Esophagus (tissue), 2 donors: Measurements from ENCODE around the gene MCTP2. TPM values are rescaled to one million over a fixed set of nuclear protein-coding genes. Genes with fewer than 3 reads are reported as not detected.

ENCODE experiments used
- H3K27ac ChIP-seq, 2 donors: one replicate each; pipeline ENCODE4 v1.5.1; 2013; ENCODE audit warnings: low read depth in 2 of 2, mild to moderate bottlenecking in 2 of 2, inconsistent platforms in 1 of 2, low read length in 1 of 2, moderate library complexity in 1 of 2
- H3K27me3 ChIP-seq, 2 donors: one replicate each; pipeline ENCODE4 v1.6.1; 2013; ENCODE audit warnings: low read length in 2 of 2, control low read depth in 1 of 2, mild to moderate bottlenecking in 1 of 2; ENCODE audit not compliant: insufficient read depth in 2 of 2, control insufficient read depth in 1 of 2
- H3K36me3 ChIP-seq, 2 donors: one replicate each; pipeline ENCODE4 v1.6.1; 2013; ENCODE audit warnings: low read length in 1 of 2; ENCODE audit not compliant: control insufficient read depth in 2 of 2, insufficient read depth in 2 of 2
- H3K4me1 ChIP-seq, 2 donors: one replicate each; pipeline ENCODE4 v1.6.1; 2013; ENCODE audit warnings: low read length in 1 of 2; ENCODE audit not compliant: control insufficient read depth in 2 of 2, insufficient read depth in 2 of 2
- H3K4me3 ChIP-seq, 2 donors: one replicate each; pipeline ENCODE4 v1.5.1; 2013; ENCODE audit warnings: low read length in 2 of 2, mild to moderate bottlenecking in 2 of 2, low read depth in 1 of 2, moderate library complexity in 1 of 2
- H3K9me3 ChIP-seq, 2 donors: one replicate each; pipeline ENCODE4 v1.6.1; 2013; ENCODE audit warnings: mild to moderate bottlenecking in 2 of 2, low read depth in 1 of 2, low read length in 1 of 2, moderate library complexity in 1 of 2; ENCODE audit not compliant: control insufficient read depth in 2 of 2, insufficient read depth in 1 of 2
- WGBS, 2 donors: extraction: QIAGEN DNeasy Blood & Tissue Kit; methylation state at CpG; one replicate each; pipeline ENCODE4 v1.1.7; 2013; 5-methylcytosine and 5-hydroxymethylcytosine counted together
- polyA plus RNA-seq, 2 donors: library from polyadenylated mRNA; stranded (reverse); fragments of 200-250 nt; gene quantifications; one replicate each; pipeline ENCODE4 v1.2.3, GENCODE V29; 2013
- donor health status: healthy with polysubstance abuse.
- donor health status: Bipolar disorder and iron deficiency.

The MCTP2 gene
- polyA plus RNA-seq, 2 donors: 2.4 to 2.5 TPM

DNA sequence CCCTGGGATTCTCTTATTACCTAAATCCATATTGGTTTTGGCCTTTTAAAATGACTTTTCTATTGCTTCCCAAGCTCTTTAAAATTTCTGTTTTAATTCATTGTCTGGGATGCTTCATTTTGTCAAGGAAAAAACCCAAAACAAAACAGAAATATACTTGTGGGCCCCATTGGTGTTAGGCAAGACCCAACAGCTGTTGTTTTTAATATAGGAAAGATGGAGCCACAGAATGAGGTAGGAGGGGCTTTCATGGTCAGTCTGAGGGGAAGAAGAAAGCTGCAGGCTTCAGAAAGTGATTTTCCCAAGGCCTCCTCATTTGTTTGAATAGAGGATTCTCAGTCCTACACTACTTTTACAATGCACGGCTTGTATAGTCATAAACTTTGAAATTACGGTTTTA lies 180.5 kb downstream of the MCTP2 start:
- H3K9me3 ChIP-seq: no peaks in the 10 kb centered on the region
- no peak overlapping the region for H3K4me3 ChIP-seq
- no peaks in the 10 kb centered on the region for H3K4me1 ChIP-seq
- 89 to 95% methylated on average over 2 of the region's 2 CpGs for WGBS, 2 donors
- H3K36me3 ChIP-seq: peaks cover 0 to 3% of the 10 kb centered on the region in 2 donors
- no peak overlapping the region for H3K27ac ChIP-seq
- H3K27me3 ChIP-seq: no peaks in the 10 kb centered on the region

DNA sequence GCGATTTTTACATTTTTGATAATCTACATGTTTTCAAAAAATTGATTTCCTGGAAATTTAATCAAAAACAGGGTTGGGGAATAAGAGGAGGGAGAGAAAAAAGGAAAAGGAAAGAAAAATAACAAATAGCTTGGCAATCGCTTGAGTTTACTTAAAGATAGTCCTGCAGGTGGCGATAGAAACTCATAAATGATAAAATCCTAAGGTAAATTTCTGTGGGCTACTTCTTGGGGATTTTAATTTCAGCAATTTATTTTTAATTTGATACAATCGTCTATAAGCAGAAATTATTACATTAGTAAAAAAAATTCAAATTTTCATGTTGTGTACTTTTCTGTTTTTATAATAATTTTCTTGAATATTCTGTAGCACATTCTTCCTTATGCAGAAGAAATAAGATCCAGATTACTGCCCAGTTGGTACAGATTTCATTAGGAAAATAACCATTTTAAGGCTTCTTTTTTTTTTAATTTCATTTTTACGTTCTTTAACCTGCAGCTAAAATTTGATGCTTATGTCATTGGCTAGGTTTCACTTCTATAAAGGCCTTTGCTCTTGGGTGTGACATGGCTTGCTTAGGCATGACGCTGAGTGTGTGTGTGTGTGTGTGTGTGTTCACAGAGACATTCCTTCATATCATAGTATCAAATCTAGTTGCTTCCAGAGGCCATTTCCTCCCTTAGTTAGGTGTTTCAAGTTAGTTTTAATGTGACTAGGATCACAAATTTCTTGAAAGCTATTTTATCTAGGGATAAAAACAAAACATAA lies 181.8 kb downstream of the MCTP2 start:
- Histone ChIP-seq H3K36me3 (peaks cover 0 to 3% of the 10 kb centered on the region in 2 donors), H3K27me3 (no peaks in the 10 kb centered on the region), H3K27ac (no peak overlapping the region), H3K4me3 (no peak overlapping the region), H3K9me3 (no peaks in the 10 kb centered on the region), H3K4me1 (no peaks in the 10 kb centered on the region)
- 35 to 38% methylated on average over 6 of the region's 6 CpGs for WGBS, 2 donors

DNA sequence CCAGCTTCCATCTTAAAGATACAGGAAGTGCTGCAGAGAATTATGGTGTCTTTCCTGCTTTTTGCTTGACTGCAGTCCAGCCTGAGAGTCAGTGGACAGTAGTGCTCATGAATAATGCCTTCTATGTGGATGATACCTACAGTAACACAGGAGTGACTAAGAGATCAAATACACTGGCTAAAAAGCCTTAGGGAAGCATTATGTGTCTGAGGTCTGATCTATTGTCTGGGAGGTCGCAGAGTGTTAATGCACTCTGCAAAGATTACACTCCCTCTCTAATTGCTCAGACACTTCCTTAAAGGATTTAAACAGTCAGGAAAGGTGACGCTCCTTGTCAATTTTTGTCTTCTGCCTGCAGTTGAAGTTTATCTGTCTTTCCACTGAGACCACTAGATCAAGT lies 183.6 kb downstream of the MCTP2 start:
- H3K27me3 ChIP-seq: no peaks in the 10 kb centered on the region
- H3K4me1 ChIP-seq: no peaks in the 10 kb centered on the region
- no peaks in the 10 kb centered on the region for H3K9me3 ChIP-seq
- H3K4me3 ChIP-seq: no peak overlapping the region
- H3K27ac ChIP-seq: no peak overlapping the region
- no peaks in the 10 kb centered on the region for H3K36me3 ChIP-seq
- 73% methylated on average over 2 of the region's 2 CpGs for WGBS, 2 donors

DNA sequence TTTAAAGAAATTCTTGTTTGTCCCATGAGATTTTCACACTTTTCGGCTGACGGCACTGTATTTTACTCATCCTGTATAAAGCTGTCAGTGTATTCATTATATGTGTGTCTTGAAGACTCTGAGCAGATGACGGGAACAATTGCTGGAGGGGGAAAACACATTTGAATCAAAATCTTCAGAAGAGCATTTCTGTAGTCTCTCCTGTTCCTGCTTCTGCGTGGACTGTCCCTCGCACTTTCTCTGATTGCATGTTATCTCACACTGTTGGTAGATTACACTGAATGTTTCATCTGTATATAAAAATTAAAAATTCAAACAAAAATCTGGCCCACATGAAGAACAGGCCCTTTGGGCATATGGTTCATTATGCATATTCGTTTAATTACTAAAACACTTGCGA lies 184.9 kb downstream of the MCTP2 start:
- H3K4me1 ChIP-seq: no peaks in the 10 kb centered on the region
- no peak overlapping the region for H3K27ac ChIP-seq
- 93 to 94% methylated on average over 7 of the region's 7 CpGs for WGBS, 2 donors
- H3K27me3 ChIP-seq: no peaks in the 10 kb centered on the region
- H3K4me3 ChIP-seq: no peak overlapping the region
- H3K36me3 ChIP-seq: no peaks in the 10 kb centered on the region
- H3K9me3 ChIP-seq: no peaks in the 10 kb centered on the region

DNA sequence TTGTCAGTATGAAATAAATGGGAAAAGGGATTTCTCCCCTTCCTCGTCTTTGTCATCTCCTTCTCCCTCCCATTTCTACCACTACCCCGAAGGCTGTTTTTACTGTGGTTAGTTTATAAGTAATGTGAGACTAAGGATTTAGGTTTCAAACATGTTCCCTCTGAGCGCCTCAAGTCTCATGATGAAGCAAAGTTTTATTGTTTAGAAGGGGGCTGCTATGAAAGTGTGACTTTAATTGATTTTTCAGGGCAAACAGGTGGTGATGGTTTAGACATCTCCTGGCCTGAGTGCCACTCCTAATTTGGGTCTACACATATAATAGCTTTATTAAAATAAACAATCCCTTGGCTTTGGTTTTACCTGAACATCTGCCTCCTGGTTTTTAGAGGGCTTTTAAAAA lies 185.5 kb downstream of the MCTP2 start:
- 84 to 93% methylated on average over 3 of the region's 3 CpGs for WGBS, 2 donors
- no peaks in the 10 kb centered on the region for H3K4me1 ChIP-seq

DNA sequence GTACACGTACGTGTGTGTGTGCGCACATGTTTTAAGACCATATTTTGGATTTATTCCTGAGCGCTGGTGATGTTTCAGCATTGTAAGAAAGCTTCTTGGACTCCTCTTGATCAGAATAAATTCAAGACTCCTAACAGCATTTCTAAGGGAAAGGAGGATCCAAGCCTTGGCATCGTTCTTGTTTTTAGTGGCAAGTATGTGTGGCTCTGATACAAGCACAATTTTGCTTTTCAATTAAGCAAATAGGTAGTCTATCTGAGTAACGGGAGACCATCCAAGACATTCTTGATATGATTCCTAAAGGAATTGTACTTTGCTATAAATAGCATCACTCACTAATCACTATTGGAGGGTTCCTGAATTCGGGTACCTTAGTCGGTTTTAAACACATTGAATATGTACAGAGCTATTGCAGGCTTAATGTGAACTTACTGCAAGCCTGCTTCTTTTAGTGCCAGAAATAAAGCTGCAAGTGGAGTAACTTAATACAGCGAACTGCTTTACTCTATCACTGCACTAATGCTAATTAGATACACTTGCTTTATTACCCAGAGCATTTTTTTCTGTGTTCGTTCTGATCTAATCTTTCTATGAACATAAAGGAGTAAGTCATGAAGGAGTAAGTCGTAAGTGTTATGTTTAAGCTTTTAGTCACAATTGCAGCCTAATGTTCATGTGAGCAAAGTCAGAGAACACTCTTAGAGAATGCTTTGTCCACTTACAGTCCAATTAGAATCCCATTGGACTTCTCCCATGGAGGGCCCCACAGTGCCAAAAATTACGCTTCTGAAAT lies 186.3 kb downstream of the MCTP2 start:
- Histone ChIP-seq H3K27ac (no peak overlapping the region), H3K4me1 (no peaks in the 10 kb centered on the region), H3K4me3 (no peak overlapping the region), H3K9me3 (no peaks in the 10 kb centered on the region), H3K27me3 (no peaks in the 10 kb centered on the region), H3K36me3 (no peaks in the 10 kb centered on the region)
- WGBS, 2 donors: 77 to 79% methylated on average over 12 of the region's 12 CpGs

More for the DNA sequence above, 185.5 kb downstream of the MCTP2 start:
- H3K9me3 ChIP-seq: no peaks in the 10 kb centered on the region
- no peaks in the 10 kb centered on the region for H3K27me3 ChIP-seq
- H3K36me3 ChIP-seq: no peaks in the 10 kb centered on the region
- H3K27ac ChIP-seq: no peak overlapping the region
- H3K4me3 ChIP-seq: no peak overlapping the region

DNA sequence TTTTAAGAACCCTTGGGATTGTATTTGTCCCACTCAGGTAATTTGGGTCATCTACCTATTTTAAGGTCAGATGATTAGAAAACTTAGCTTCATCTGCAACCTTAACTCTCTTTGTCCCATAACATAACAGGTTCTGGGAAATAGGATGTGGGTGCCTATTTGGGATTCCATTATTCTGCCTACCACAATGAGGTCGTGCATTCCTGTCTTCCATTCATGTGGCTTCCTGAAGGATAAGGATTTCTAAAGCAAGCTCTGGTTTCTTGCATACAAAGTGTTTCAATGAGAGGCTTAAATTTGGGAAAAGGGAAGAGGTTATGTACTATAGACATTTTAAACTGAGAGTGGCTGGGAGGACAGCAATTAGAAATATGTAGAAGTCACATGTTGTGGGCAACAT lies 190.3 kb downstream of the MCTP2 start:
- no peaks in the 10 kb centered on the region for H3K27me3 ChIP-seq
- WGBS, 2 donors: 74 to 77% methylated on average over 1 of the region's 1 CpG
- H3K36me3 ChIP-seq: no peaks in the 10 kb centered on the region
- H3K4me1 ChIP-seq: no peaks in the 10 kb centered on the region
- no peak overlapping the region for H3K4me3 ChIP-seq
- H3K27ac ChIP-seq: no peak overlapping the region
- H3K9me3 ChIP-seq: no peaks in the 10 kb centered on the region

DNA sequence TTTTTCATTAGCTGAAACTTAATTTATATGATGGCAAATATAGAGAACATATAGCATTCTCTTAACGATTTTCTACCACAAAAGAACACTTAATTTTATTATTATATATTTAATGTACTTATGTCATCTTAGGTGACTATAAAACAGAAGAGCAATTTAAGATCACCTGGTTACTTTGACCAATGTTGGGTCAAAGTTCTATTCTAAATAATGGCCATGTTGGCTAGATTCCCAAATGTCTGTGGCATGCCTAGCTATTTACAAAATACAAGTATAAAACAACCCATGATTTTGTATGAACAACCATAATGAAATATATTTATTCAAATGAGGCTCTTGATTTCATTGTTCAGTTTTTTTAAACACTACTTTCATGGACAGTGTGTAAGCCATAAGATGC lies 200.9 kb downstream of the MCTP2 start:
- no peaks in the 10 kb centered on the region for H3K9me3 ChIP-seq
- WGBS, 2 donors: 76 to 85% methylated on average over 1 of the region's 1 CpG
- no peak overlapping the region for H3K27ac ChIP-seq
- H3K36me3 ChIP-seq: no peaks in the 10 kb centered on the region
- no peak overlapping the region for H3K4me3 ChIP-seq
- H3K27me3 ChIP-seq: no peaks in the 10 kb centered on the region
- H3K4me1 ChIP-seq: no peaks in the 10 kb centered on the region

DNA sequence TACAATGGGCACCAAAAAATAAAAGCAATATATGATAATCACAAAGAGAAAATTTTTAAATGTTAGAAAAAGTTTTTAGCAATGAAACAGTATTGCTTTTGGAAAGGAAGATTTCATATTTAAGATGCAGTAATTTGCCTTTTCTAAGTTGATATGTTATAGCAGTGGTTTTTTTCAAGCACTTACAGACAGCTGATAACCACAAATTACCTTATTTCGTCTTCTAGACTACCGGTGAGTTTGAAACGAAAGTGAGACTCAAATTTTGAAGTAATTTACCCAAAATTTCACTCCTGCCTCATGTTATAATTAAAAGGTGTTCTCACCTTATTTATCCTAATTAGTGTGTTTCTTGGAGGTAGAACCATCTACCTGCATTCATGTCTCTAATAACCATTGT lies 207.8 kb downstream of the MCTP2 start:
- H3K4me3 ChIP-seq: no peak overlapping the region
- H3K27me3 ChIP-seq: no peaks in the 10 kb centered on the region
- no peaks in the 10 kb centered on the region for H3K36me3 ChIP-seq
- H3K9me3 ChIP-seq: no peaks in the 10 kb centered on the region
- no peaks in the 10 kb centered on the region for H3K4me1 ChIP-seq
- WGBS, 2 donors: 90 to 94% methylated on average over 3 of the region's 3 CpGs
- H3K27ac ChIP-seq: no peak overlapping the region
